Esophagus squamous epithelium (tissue), 4 donors: Measurements from ENCODE around the gene AP4M1.

Source experiments
- CTCF ChIP-seq, 6 experiments: fragments of 450-650 bp in 4 of 6; fragments of 200-600 bp in 2 of 6; sonication (generic) in 2 of 6; IDR thresholded peaks; one replicate each; pipeline ENCODE4 v1.5.1; 2016 to 2019; ENCODE audit warnings: antibody characterized with exemption in 6 of 6, mild to moderate bottlenecking in 4 of 6, moderate library complexity in 4 of 6
- POLR2A ChIP-seq, 4 donors: fragments of 450-650 bp; IDR thresholded peaks; one replicate each; pipeline ENCODE4 v1.6.1; 2017; ENCODE audit warnings: antibody characterized with exemption in 4 of 4, mild to moderate bottlenecking in 4 of 4, moderate library complexity in 3 of 4

GRCh38 chr7:100091411-100092181 lies 9.8 kb upstream of the AP4M1 start:
- TF ChIP-seq CTCF (IDR thresholded peaks at IDR 0.05), result no peak
- no peak for TF ChIP-seq POLR2A (IDR thresholded peaks at IDR 0.05)
